Panc1 (cell line): ENCODE results near the gene SDR39U1.
A peak's percentile ranks its signal among the peaks of the same experiment; 100 is the strongest.

Source experiments
- POLR2AphosphoS5 ChIP-seq: IDR thresholded peaks from 2 replicates; pipeline ENCODE4 v1.6.1; 2012; ENCODE audit warnings: mild to moderate bottlenecking, low read depth, low read length, moderate library complexity
- SIN3A ChIP-seq: IDR thresholded peaks from 2 replicates; pipeline ENCODE4 v1.6.1; 2012; ENCODE audit warnings: low read depth, mild to moderate bottlenecking, low read length, moderate library complexity, borderline replicate concordance; ENCODE audit not compliant: insufficient read depth
- TCF7L2 ChIP-seq: IDR thresholded peaks from 2 replicates; pipeline ENCODE4 v1.6.1; 2011; ENCODE audit warnings: mild to moderate bottlenecking, low read depth, low read length, inconsistent platforms
- TF ChIP-seq, protein P1 (sequence below): fragments of 450-650 bp; IDR thresholded peaks from 2 replicates; pipeline ENCODE4 v1.5.1; 2017; ENCODE audit warnings: mild to moderate bottlenecking
- TF ChIP-seq, protein P2 (sequence below), 2 experiments: IDR thresholded peaks; 2 replicates each; pipeline ENCODE4 v1.6.1; 2011 to 2012; ENCODE audit warnings: low read depth in 2 of 2, control low read depth in 1 of 2, low read length in 1 of 2, mild to moderate bottlenecking in 1 of 2, moderate library complexity in 1 of 2; ENCODE audit not compliant: insufficient read depth in 1 of 2

DNA sequence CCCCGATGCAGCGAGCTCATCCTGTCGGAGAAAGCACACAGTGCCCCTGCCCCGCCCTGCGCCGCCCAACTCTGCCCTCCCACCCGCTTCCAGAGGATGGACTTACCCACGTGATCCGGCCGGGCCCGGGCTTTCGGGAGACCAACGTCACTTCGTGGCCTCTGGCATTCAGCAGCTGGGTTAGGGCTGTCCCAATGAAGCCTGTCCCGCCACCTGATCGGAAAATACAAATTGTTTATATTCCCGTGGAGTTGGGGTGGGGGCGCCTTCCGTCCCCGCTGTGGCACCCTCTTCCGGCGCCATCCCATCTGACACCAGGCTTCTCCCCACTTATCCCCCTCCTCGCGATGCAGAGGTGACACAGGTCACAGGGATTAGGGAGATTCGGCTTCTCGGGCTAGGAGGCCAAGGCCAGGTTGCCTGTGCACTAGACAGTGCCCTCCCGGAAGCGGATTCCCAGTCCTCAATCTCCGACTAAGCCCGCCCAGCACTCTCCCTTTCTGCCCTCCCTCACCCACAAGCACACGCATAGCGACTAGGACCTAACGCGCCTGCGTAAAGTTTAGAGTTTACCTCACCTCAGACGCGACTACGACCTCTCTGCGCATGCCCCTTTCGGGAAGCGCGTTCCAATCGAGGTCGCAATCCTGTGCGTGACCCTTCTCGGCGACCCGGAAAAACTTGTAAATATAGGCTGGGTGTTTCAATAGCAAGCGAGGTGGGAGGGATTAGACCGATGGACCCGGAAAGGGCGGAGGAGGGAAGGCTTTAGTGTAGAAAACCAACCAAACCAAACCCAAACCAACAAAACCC is at the start of gene SDR39U1:
- TF ChIP-seq POLR2AphosphoS5 (peak; percentile 58), TCF7L2 (no peak), SIN3A (no peak)
- TF ChIP-seq, protein P1, sequence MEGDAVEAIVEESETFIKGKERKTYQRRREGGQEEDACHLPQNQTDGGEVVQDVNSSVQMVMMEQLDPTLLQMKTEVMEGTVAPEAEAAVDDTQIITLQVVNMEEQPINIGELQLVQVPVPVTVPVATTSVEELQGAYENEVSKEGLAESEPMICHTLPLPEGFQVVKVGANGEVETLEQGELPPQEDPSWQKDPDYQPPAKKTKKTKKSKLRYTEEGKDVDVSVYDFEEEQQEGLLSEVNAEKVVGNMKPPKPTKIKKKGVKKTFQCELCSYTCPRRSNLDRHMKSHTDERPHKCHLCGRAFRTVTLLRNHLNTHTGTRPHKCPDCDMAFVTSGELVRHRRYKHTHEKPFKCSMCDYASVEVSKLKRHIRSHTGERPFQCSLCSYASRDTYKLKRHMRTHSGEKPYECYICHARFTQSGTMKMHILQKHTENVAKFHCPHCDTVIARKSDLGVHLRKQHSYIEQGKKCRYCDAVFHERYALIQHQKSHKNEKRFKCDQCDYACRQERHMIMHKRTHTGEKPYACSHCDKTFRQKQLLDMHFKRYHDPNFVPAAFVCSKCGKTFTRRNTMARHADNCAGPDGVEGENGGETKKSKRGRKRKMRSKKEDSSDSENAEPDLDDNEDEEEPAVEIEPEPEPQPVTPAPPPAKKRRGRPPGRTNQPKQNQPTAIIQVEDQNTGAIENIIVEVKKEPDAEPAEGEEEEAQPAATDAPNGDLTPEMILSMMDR = no peak
- TF ChIP-seq, protein P2, sequence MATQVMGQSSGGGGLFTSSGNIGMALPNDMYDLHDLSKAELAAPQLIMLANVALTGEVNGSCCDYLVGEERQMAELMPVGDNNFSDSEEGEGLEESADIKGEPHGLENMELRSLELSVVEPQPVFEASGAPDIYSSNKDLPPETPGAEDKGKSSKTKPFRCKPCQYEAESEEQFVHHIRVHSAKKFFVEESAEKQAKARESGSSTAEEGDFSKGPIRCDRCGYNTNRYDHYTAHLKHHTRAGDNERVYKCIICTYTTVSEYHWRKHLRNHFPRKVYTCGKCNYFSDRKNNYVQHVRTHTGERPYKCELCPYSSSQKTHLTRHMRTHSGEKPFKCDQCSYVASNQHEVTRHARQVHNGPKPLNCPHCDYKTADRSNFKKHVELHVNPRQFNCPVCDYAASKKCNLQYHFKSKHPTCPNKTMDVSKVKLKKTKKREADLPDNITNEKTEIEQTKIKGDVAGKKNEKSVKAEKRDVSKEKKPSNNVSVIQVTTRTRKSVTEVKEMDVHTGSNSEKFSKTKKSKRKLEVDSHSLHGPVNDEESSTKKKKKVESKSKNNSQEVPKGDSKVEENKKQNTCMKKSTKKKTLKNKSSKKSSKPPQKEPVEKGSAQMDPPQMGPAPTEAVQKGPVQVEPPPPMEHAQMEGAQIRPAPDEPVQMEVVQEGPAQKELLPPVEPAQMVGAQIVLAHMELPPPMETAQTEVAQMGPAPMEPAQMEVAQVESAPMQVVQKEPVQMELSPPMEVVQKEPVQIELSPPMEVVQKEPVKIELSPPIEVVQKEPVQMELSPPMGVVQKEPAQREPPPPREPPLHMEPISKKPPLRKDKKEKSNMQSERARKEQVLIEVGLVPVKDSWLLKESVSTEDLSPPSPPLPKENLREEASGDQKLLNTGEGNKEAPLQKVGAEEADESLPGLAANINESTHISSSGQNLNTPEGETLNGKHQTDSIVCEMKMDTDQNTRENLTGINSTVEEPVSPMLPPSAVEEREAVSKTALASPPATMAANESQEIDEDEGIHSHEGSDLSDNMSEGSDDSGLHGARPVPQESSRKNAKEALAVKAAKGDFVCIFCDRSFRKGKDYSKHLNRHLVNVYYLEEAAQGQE (IDR thresholded peaks at IDR 0.05; ENCODE audit: insufficient read depth in 1 of 2, low read depth in 2 of 2, low read length in 1 of 2) = no peak
